Calu3 (cell line): ENCODE measurements around the gene SELENOM. TPM values are rescaled to one million over a fixed set of nuclear protein-coding genes. Genes with fewer than 3 reads are reported as not detected.

Source experiments
- BruUV-seq: library from RNA; stranded (reverse); fragments of 400-500 nt; replicated peaks from 2 replicates; lab custom pipeline; 2021; lab: Mats Ljungman, UMichigan
- CTCF ChIA-PET: fragments of 300-600 bp; sonication (Branson Sonifier 250); formaldehyde crosslinking; loops from one replicate; lab custom pipeline; 2022; ENCODE audit warnings: antibody characterized with exemption; lab: Charles Lee
- DNase-seq: peaks from one replicate; pipeline ENCODE4 v3.0.0; 2022
- H3K27ac Mint-ChIP-seq: one replicate; pipeline ENCODE4 v1.8.0; 2022; ENCODE audit warnings: mixed read lengths; ENCODE audit not compliant: unreplicated experiment
- H3K27me3 Mint-ChIP-seq: one replicate; pipeline ENCODE4 v1.8.0; 2022; ENCODE audit warnings: mixed read lengths; ENCODE audit not compliant: unreplicated experiment
- H3K36me3 Mint-ChIP-seq: one replicate; pipeline ENCODE4 v1.8.0; 2022; ENCODE audit warnings: mild to moderate bottlenecking, moderate library complexity, mixed read lengths; ENCODE audit not compliant: insufficient read depth, unreplicated experiment
- H3K4me1 Mint-ChIP-seq: one replicate; pipeline ENCODE4 v1.8.0; 2022; ENCODE audit warnings: mild to moderate bottlenecking, low read depth, mixed read lengths; ENCODE audit not compliant: unreplicated experiment
- H3K4me3 Mint-ChIP-seq: one replicate; pipeline ENCODE4 v1.8.0; 2022; ENCODE audit warnings: mild to moderate bottlenecking, low read depth, moderate library complexity, mixed read lengths; ENCODE audit not compliant: unreplicated experiment
- H3K9me3 Mint-ChIP-seq: one replicate; pipeline ENCODE4 v1.8.0; 2022; ENCODE audit warnings: low read depth, mixed read lengths; ENCODE audit not compliant: unreplicated experiment
- intact Hi-C: fragments of 100-400 bp; cut with micrococcal nuclease; formaldehyde crosslinking; loops from one replicate; pipeline ENCODE4 v1.10.0; 2022; ENCODE audit not compliant: unreplicated experiment
- total RNA-seq: library from RNA; stranded (reverse); gene quantifications from 2 replicates; pipeline ENCODE4 v1.2.3, GENCODE V29; 2022
- TF ChIP-seq, protein P1 (sequence below): fragments of 200-600 bp; IDR thresholded peaks from one replicate; pipeline ENCODE4 v1.8.0; 2022; ENCODE audit warnings: antibody characterized with exemption; ENCODE audit not compliant: unreplicated experiment

Gene SELENOM
- total RNA-seq, 1 experiment from 2014 or later: not detected

DNA sequence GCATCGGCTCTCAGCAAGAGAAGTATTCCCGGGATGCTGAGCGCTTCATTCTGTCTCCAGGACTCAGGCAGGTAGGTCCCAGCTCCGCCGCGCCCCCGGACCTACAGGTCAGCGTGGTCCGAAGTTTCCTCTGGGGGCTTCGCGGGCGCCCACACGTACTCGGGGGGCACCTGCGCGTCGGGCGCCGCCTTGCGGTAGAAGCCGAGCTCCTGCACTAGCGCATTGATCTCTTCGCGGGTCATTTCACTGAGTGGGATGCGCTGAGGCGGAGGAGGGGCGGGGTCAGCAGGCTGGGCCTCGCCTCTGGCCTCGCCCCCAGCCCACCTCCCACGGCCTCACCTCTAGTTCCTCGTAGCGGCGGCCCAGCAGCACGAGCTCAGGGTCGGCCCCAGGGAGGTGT lies 2.5 kb downstream of the SELENOM start:
- peaks cover 8% of the 10 kb centered on the region for H3K4me1 Mint-ChIP-seq
- TF ChIP-seq, protein P1, sequence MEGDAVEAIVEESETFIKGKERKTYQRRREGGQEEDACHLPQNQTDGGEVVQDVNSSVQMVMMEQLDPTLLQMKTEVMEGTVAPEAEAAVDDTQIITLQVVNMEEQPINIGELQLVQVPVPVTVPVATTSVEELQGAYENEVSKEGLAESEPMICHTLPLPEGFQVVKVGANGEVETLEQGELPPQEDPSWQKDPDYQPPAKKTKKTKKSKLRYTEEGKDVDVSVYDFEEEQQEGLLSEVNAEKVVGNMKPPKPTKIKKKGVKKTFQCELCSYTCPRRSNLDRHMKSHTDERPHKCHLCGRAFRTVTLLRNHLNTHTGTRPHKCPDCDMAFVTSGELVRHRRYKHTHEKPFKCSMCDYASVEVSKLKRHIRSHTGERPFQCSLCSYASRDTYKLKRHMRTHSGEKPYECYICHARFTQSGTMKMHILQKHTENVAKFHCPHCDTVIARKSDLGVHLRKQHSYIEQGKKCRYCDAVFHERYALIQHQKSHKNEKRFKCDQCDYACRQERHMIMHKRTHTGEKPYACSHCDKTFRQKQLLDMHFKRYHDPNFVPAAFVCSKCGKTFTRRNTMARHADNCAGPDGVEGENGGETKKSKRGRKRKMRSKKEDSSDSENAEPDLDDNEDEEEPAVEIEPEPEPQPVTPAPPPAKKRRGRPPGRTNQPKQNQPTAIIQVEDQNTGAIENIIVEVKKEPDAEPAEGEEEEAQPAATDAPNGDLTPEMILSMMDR: no peak
- H3K27me3 Mint-ChIP-seq: no peaks in the 10 kb centered on the region
- no peak for DNase-seq
- BruUV-seq: no TSS peak
- no peak overlapping the region for H3K4me3 Mint-ChIP-seq
- H3K9me3 Mint-ChIP-seq: no peaks in the 10 kb centered on the region
- H3K27ac Mint-ChIP-seq: no peak overlapping the region
- H3K36me3 Mint-ChIP-seq: peaks cover 30% of the 10 kb centered on the region
- CTCF ChIA-PET: no interaction called here
- intact Hi-C loops: no loop called here

DNA sequence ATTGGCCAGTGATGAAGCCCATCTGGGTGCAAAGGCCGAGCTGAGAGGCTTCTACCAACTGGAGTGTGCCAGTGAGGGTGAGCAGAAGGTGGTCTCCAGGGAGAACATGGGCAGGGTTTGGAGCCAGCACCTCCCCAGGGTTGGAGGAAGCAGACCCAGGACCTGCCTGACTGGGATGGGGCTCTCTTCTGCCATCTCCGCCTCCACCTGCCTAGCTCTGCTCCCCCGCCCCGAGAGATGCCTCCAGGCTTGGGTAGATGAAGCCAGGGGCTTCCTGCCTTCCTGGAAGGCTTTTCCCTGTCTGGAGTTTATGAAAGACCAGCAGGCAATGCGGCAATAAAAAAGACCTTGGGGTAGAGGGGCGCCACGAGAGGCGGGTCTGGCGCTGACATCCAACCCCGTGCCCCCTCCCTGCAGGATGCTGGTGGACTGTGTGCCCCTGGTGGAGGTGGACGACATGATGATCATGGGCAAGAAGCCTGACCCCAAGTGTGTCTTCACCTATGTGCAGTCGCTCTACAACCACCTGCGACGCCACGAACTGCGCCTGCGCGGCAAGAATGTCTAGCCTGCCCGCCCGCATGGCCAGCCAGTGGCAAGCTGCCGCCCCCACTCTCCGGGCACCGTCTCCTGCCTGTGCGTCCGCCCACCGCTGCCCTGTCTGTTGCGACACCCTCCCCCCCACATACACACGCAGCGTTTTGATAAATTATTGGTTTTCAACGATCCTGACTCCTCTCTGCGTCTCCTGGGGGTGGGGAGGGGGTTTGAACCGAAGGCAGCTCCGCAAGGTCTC lies 3.3 kb downstream of the SELENOM start:
- CTCF ChIA-PET: no interaction called here
- no peak for DNase-seq
- Mint-ChIP-seq H3K4me3 (no peak overlapping the region), H3K27ac (no peak overlapping the region), H3K9me3 (no peaks in the 10 kb centered on the region), H3K27me3 (no peaks in the 10 kb centered on the region), H3K36me3 (peaks cover 30% of the 10 kb centered on the region), H3K4me1 (peaks cover 8% of the 10 kb centered on the region)
- TF ChIP-seq, protein P1: no peak
- intact Hi-C loops: no loop called here
- no TSS peak for BruUV-seq

GRCh38 chr22:31103111-31103510 lies 4.3 kb downstream of the SELENOM start:
- CTCF ChIA-PET: interaction anchor here (1.2 to 1.5 kb wide), 2 partner anchors 9 to 22 kb away, joined by 3 to 5 read pairs; partner anchors contain the start of gene SMTN
- H3K27me3 Mint-ChIP-seq: no peaks in the 10 kb centered on the region
- TF ChIP-seq, protein P1: no peak
- H3K27ac Mint-ChIP-seq: no peak overlapping the region
- DNase-seq: no peak
- peaks cover 8% of the 10 kb centered on the region for H3K4me1 Mint-ChIP-seq
- H3K36me3 Mint-ChIP-seq: peaks cover 35% of the 10 kb centered on the region
- no TSS peak for BruUV-seq
- no peak overlapping the region for H3K4me3 Mint-ChIP-seq
- H3K9me3 Mint-ChIP-seq: no peaks in the 10 kb centered on the region
- intact Hi-C loops: no loop called here

DNA sequence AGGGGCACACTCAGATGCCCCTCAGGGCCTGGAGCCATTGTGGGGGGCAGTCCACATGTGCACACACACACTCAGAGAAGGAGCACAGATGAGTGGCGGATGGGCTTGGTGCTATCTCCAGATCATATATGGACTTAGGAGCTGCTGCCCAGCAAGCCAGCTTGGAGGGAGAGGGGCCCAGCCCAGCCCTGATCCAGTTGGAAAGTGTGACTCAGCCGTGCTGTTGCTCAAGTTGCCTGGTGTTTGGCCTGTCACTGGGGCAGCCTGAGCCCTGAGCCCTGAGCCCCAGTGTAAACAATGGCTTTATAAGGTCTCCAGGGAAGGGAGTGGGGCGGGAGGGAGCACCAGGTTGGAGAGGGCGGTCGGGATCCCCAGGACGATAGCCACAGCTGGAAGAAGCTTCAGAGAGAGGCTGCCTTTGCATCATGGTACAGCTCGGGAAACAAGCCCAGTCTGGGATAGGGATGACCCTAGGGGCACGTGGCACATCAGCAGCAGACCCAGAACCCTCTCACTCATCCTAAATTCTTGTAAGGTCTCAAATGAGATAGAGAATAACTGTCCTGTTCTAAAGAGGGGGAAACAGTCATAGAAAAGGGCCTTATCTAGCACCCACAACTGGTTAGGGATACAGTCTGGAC lies 4.8 kb downstream of the SELENOM start:
- Mint-ChIP-seq H3K9me3 (no peaks in the 10 kb centered on the region), H3K27ac (no peak overlapping the region), H3K4me1 (peaks cover 8% of the 10 kb centered on the region), H3K27me3 (no peaks in the 10 kb centered on the region), H3K4me3 (no peak overlapping the region), H3K36me3 (peaks cover 30% of the 10 kb centered on the region)
- intact Hi-C loops: no loop called here
- BruUV-seq: no TSS peak
- TF ChIP-seq, protein P1: no peak
- CTCF ChIA-PET: interaction anchor here (1.2 to 1.5 kb wide), 2 partner anchors 9 to 21 kb away, joined by 3 to 5 read pairs; partner anchors contain the start of gene SMTN
- peak; percentile 45 for DNase-seq
